Stimulated activated CD4-positive, alpha-beta T cell treated with anti-CD3 and anti-CD28 coated beads, Interleukin-2, amount 100 ng/mL, for 48 hours (primary cell): ENCODE data around the gene ANKMY2.

Source experiments
- DNase-seq, 2 donors: peaks; one replicate each; pipeline ENCODE4 v3.0.0-alpha.2; 2020

Gene ANKMY2

DNA sequence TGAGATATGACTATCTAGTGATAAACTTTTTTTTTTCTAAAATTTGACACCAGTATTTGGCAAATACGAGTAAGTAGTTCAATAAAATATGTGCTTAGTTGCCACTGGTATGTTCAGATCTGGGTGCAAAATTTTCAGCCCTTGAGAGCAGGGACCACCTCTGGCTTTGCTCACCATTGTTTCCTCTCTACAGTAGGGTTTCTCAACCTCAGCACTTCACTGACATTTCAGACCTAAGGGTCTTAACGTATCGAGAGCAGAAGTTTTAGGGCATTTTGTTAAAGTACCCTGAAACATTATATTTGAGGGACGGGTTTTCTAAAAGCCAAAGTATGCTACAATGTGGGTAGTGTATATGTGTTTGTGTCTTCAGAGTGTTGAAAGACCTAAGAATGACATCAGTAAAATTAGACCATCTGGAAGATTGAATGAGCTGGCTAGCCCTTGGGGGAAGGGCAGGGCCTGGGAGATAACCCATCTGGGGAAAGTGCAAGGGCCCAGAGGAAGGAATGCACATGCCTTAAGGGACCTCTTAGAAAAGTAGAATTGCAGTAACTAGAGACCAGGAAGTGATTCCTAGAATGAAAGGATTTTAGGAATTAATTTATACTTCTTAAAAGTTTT is 12.2 kb upstream of the ANKMY2 start:
- no peak for DNase-seq

DNA sequence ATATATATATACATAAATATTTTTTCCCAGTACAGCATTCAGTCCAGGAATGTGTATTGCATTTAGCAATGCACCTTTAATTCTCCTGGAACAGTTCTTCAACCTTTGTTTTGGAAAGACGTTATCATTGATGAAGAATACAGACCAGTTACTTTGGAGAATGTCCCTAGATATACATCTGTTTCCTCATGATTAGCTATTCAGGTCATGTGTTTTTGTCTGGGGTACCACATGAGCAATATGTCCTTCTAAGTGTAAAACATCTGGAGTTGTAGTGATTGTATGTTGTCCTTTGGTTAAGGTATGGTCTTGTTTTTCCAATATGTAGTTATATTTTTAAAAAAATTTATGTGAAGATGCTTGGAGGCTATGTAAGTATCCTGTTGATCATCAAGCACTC is 10.6 kb upstream of the ANKMY2 start:
- no peak for DNase-seq

DNA sequence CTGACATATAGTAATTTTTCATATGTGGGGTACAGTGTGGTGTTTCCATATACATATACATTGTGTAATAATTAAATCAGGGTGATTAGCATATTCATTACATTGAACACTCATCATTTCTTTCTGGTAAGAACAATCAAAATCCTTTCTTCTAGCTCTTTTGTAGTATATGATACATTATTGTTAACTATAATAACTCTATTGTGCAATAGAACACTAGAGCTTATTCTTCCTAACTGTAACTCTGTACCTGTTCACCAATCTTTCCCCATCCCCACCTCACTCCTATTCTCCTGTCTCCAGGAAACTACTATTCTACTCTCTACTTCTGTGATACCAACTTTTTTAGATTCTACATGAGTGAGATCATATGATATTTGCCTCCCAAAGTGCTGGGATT is 9.8 kb upstream of the ANKMY2 start:
- DNase-seq = no peak

DNA sequence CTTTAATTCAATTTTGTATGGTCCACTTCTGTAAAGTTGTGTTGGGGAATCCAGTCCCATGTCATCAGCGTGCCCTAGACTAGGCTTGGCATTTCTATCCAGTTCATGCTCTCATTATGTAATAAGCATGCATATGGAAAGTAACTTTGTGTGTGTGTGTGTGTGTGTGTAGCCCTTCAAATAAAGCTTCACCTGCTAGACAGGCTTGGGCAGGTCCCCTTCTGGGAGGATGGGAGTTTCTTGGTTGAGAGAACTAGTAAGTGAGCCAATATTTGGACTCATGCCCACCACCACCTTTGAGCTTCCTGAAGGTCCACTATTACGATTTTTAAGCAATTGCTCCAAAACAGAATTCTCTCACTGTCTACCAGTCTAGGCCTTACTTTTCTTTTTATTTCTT is 7.3 kb upstream of the ANKMY2 start:
- no peak for DNase-seq

DNA sequence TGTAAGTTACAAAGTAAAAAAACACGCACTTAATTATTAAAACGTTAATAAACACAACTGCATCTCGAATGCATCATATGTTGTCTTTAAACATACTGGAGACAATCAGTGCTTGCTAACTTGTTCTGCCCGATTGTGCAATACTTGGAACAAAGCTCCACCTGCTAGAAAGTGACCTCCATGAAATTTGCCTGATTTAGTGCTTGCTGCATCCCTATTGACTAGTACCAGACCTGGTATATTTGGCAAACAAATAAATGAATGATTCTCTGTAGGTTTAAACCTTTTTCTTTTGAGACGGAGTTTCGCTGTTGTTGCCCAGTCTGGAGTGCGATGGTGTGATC is 6.7 kb upstream of the ANKMY2 start:
- DNase-seq = no peak

DNA sequence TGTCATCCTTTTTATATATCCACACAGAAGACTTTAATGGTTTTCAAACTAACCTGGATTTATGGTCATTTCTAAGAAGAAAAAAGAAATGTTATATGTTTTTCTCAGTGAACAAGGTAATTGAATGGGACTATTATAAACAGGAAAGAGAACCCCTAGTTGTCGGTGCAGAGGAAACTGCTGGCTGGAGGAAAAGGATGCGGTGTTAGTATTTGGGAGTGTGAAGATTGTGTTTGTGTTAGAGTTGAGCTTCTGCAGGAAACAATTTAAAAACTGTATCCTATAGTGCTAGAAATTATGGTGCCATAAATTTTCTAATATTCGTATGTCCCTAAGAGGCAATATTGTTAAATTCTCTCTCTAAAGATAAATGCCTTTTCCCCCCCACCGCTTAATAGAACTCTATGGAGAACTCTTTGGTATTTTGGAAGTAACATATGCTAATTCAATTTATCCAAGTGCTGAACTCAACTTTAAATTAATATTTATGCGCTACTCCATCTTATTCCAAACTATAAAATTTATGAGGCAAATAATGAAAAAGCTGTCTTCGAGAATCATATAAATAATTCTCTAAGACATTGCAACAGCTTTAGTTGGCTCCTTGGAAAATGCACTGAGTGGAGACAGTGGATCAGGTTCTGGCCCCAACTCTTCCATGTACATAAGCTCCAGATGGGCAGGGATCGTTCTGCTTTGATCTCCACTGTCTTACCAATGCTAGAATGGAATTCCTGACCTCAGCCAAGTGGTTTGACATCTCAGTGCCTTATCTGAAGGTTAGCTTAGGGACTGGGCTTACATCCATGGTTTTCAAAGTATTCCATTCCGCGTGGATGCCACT is 6.1 kb upstream of the ANKMY2 start:
- no peak for DNase-seq

DNA sequence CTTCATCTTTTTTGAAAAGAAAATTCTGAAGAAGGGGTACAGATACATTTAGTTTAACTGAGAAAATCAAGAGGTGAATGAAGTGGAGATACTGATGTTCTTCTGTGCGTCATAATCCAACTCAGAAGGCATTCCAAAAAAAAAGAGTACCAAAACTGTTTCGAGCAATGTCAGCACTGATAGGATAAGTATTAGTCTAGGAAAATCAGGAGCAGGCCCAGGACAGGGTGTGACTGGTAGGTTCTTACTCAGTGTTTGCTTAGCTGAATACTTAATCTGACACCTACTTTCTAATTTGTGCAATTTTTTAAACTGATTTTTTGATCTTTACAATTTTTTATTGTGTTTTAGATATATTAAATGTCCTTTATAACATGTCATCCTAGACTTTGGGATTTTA is 4.7 kb upstream of the ANKMY2 start:
- DNase-seq = no peak

DNA sequence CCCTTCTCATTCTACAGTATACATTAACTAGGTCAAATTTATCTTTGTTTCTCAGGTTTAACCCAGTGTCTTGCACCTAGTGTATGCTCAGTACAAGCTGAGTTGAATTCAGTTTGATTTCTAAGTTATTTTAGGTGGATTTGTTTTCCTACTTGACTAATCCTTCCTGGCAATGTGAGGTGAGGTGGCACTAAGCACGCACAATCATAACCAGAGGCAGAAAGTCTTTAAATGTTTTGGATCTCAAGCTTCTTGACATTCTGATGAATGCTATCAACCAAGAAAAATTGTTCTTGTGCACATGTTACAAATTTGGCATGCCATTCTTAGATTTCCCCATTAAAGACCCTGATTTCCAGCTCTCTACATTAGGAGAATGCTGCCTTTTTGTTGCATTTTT is 3.6 kb upstream of the ANKMY2 start:
- no peak for DNase-seq

DNA sequence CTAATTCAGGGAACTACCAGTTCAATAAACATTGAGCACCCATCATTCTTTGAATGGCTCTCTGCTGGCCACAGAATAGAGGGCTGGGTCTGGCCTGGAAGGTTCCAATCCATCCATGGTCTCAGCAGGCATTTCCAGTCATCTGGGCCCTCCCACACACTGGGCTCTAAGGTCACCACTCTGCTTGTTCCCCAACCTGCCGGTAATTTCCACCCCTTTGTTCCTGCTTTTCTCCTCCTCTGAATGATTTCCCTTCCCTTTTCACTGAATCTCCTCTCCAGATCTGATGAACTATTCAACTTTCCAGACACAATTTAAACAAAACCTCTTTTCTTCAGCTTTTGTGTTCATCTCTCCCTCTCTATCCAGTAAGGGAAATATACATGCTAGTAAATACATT is 3.0 kb upstream of the ANKMY2 start:
- DNase-seq = no peak

DNA sequence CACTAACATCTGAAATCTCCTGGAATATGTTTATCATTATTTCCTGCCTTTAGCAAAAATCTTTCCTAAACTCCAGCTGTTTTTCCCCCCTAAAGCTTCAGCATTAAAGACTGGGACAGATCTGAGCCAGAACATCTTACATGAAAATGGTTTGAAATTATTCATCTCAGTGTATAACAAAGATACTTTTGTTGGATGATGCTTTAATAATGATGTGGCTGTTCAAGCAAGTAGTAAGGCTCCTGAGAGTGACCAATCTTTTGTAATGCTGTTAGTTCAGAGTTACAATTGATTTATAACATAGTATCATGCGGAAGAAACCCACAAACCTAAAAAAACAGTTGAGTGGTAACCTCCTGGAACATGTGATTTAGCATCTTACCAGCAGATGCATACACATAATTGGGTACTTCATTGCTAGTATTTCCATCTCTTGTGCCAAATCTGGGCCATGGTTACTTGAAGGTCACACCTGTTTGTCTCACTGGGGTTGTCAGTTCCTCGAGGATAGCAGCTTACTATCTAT is 1.9 kb upstream of the ANKMY2 start:
- no peak for DNase-seq

DNA sequence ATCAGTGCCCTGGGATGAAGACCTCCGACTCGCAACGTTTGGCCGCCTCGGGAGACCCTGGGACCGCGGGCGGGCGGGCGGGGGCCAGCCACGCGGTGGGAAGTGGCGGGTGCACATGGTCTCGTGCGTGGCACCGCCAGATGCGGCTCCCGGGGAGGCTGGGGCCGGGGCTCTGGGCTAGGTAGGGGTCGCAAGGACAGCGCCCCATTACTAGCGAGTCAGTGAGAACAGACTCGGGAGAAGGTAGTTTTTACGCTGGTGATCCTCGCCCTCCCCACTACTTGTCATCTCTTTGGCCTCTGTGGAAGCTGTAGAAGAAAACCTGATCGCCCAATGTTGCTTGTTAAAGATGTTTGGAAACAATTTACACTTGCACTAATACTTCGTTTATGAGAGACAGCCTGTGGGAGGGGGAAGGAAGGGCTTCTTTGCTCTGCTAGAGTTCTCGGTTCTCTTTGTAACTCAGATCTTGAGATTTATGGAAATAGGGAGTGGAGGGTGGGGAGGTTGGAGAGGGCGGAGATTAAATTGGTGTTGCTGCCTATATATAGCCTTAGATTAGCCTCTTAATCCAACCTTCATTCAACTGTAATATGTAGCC is 1.0 kb upstream of the ANKMY2 start:
- no peak for DNase-seq

DNA sequence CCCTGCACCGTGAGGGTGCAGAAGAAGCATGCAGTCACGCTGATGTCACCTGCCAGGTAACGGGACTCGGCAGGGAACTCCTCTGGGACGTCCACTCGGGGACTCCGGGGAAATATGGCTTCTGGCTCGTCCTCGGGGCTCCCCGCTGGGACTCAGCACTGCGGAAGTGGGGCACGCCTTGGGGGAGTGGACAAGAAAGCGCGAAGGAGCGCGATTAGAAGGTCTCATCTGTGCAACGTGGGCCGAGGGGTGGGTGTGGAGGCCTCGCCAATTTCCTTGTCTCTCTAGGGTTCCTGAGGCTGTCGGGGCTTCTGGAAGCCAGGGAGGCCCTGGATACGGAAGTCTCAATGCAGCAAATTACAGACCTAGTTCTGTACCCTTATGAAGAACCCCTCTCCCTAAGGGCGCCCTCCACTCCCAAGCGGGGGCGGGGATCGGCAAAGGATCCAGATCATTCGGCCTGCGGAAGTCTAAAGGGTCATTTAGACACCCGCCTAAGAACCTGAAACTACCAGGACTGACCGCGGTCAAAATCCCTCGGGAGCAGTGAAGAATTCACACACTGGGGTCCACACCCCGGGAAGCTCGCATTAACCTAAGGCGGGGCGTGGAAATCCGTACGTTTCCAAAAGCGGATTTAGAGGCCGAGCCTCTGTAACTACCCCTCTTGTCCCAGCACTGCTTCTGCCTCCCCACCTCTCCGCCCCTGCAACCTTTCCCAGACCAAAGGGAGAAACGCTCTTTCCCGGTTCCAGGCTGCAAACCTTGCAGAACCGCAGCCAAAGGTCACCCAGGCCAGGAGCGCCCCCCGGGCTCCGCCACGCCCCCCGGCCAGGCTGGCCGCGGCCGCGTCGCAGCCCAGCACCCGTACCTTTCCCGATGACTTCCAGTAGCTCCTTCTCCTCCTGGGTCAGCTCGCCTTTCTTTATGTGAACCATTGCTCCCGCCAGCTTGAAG is 640 bp downstream of the ANKMY2 start:
- peak; percentile 33 to 38 for DNase-seq

DNA sequence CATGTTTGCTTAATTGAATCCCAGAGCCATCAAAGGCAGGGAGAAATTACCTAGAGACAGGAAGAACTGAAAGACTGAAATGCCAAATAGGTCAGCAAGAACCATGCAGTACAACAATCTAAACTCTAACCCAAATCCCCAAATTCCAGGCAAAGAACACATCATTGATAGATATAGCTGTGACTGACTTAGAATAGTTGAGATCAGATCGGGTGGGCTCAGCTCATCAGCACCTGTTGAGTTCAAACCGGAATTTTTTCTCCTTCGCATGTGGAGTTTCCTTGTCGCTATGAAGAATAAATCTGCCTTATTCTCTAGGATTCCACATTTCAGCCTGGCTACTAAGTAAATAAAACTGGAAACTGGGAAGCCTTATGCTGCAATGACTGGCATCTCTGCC is 1.4 kb downstream of the ANKMY2 start:
- no peak for DNase-seq

DNA sequence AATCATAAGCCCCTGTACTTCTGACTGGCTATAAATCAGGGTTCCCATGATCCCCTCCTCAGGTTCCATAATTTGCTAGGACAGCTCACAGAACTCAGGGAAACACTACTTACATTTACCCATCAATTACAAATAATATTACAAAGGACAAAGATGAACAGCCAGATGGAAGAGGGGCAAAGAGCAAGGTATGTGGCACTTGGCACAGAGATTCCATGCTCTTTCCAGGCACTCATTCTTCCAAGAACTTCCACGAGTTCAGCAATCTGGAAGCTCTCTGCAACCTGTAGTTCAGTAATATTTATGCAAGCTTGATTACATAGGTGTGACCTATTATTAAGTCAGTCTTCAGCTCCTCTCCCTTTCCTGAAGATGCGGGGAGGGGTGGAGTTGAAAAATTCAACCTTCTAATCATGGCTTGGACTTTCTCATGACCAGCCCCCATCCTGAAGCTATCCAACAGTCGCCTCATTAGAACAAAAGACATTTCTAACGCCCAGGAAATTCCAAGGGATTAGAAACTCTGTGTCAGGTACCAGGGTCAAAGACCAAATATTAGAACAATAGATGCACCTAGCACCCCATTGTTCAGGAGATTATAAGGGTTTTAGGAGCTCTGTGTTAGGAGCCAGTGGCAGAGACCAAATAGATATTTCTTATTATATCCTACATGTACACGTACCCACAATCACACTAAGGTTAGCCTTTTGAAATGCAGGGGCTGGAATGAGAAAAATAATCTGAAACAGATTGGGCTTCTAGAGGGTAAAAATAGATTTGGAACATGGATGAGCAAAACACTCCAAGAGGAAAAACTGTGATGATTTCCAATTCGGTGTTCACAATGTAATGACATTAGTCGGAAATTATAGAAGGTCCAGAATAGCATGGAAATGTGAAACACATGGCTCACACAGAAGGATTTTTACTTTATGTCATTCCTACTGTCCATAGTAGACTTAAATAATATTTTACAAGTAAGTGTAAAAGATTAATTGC is 7.0 kb downstream of the ANKMY2 start:
- no peak for DNase-seq

DNA sequence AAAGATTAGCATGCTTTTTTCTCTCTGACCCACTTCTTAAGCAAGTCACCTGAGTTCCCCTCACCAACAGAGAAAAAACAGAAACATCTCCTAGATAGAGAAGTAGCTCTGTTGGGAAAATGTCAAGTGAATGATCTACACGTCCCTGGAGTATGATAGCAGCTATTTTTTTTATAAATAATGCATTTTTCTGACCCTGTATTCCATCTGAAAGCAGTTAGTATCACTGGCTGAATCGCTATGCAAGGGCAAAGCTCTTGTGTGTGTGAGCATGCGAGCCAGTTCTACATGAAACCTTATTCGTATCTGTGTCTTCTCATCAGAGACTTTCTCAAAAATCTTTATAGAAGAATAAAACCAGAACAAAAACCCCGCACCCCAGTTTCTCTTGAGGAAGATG is 8.2 kb downstream of the ANKMY2 start:
- no peak for DNase-seq

DNA sequence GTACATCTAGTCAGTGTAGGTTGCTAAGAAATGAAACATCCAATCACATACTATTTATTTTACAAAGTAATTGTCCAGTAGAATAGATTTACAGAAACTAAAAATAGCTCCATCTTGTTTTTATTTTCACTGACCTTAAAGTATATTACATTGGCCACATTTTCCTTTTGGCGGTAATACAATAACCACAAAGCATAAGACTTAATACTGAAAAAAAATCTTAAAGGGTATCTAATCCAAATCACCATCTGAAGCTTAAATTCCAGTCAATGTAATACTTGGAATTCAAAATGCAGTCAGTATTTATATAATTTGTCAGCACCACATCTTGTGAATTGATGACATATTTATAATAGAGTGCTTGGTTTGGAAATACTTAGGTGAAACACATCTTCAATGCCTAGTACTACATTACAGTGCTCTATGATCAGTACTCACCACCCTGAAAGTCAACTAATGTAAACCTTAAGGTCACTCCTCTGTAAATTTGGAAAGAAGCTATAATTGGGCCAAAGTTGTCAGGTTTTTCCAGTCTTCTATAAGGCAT is 8.9 kb downstream of the ANKMY2 start:
- DNase-seq = no peak

DNA sequence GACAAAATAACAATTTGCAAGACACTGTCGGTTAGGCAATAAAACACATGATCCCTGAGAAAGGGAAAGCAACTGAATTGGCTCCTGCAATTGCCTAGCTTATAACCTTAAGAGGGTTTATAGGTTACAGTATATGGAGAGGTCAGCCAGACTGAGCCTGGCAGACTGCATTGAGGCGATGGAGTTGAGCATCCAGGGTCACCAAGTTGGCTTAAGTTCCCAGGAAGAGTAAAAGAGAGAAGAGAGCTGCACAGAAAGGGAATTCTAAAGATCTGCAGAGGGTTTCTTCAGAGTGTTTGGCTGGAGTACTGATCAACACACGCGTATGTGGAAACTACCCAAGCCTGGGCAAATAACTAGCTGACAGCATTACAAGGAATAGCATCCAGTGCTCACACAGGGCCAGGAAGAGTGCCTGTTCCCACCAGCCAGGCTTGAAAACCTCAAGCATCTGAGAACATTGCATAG is 11.2 kb downstream of the ANKMY2 start:
- DNase-seq = no peak

DNA sequence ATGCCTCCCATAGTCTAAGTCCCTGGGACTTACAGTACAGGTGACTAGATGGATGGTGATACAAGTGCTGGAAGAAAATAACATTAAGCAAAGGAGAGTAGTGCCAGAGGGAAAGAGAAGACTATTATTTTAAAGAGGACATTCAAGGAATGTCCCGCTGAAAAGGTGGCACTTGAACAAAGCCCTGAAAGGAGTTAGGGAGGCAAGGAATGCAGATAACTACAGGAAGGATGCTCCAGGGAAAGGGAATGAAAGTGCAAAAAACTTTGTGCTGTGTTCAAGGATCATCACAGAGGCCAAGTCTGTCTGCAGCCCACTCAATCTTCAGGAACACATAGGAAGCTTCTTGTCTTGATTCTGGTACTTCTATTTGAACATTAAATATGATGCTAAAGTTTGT is 14.9 kb downstream of the ANKMY2 start:
- no peak for DNase-seq

DNA sequence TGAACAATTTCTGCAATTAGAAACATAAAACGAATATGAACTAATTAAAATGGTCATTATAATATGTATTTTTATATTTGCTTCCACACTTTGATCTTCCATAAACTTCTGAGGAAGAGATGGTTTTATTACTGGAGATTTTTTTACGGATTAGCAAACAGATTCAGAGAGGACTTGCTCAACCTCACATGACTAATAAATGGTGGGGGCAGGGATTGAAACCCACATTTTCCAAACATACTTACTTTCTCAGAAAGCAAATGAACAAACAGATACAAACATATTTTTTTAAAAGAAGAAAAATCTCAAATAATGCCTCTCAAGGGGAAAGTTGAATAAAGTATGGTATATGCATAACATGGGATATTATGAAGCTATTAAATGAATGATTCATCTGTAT is 18.3 kb downstream of the ANKMY2 start:
- no peak for DNase-seq

DNA sequence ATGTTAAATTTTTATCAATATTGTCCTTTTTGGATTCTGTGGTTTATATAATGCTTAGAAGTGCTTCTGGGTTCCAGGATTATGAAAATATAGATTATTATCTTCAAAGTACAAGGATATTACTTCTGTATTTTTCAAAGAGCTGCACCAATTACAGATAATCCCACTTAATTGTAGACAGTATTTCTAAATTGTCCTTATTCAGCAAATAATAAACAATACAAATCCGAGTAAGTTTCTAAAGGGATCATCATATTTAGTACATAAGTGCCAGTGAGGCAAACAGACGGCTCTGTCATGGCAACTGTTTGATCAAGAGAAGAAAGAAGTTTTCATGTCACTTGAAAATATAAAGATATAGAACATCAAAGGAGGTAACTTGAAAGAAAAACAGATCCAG is 19.2 kb downstream of the ANKMY2 start:
- DNase-seq = no peak

DNA sequence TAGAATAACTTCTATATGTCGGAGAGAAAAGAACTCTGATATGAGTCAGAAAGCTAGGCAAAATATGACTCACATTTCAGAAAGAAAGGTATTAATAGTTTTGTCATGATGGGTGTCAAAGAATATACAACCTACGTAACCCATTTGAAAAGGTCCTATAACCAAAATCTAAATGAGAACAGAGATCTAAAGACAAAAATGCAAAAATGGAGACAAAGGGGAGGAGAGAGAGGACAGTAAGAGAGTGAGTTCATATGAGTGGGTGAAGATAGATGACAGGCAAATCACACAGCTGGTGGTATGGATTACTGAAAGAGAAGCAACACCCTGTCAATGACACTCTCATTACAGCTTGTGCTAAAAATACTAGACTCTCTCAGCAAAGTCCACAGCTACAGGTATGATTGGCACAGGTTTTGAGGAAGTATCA is 25.6 kb downstream of the ANKMY2 start:
- DNase-seq = no peak
